Astrocyte (in vitro differentiated cells and primary cell): ENCODE data around the gene ITGA2B. TPM values are rescaled to one million over a fixed set of nuclear protein-coding genes. Genes with fewer than 3 reads are reported as not detected.

ENCODE experiments used
- DNase-seq: peaks from one replicate; pipeline ENCODE4 v3.0.0-alpha.2; 2010; ENCODE audit warnings: low read depth
- FAIRE-seq: peaks from 2 replicates; lab custom pipeline; 2011; peaks lifted over from hg19 to GRCh38; lab: Jason Lieb, UNC
- H2AFZ ChIP-seq: 2 replicates; pipeline ENCODE4 v1.6.0; 2012; ENCODE audit warnings: low read depth, low read length, inconsistent platforms
- H3K27ac ChIP-seq: 2 replicates; pipeline ENCODE4 v1.5.1; 2011; ENCODE audit warnings: low read depth, low read length, inconsistent platforms
- H3K27me3 ChIP-seq: 2 replicates; pipeline ENCODE4 v1.6.0; 2011; ENCODE audit warnings: low read length, inconsistent platforms; ENCODE audit not compliant: insufficient read depth
- H3K36me3 ChIP-seq: 2 replicates; pipeline ENCODE4 v1.5.1; 2011; ENCODE audit warnings: low read length, inconsistent platforms; ENCODE audit not compliant: insufficient read depth
- H3K4me1 ChIP-seq: 2 replicates; pipeline ENCODE4 v1.5.1; 2011; ENCODE audit warnings: low read length, inconsistent platforms; ENCODE audit not compliant: insufficient read depth
- H3K4me2 ChIP-seq: 2 replicates; pipeline ENCODE4 v1.6.0; 2012; ENCODE audit warnings: low read length, inconsistent platforms
- H3K4me3 ChIP-seq: 2 replicates; pipeline ENCODE4 v1.5.1; 2011; ENCODE audit warnings: low read depth, mild to moderate bottlenecking, low read length, inconsistent platforms; ENCODE audit not compliant: insufficient read depth
- H3K79me2 ChIP-seq: 2 replicates; pipeline ENCODE4 v1.6.0; 2012; ENCODE audit warnings: mild to moderate bottlenecking, low read length, inconsistent platforms; ENCODE audit not compliant: insufficient read depth
- H3K9ac ChIP-seq: 2 replicates; pipeline ENCODE4 v1.6.0; 2012; ENCODE audit warnings: mild to moderate bottlenecking, low read length, inconsistent platforms
- H3K9me3 ChIP-seq: 2 replicates; pipeline ENCODE4 v1.5.1; 2012; ENCODE audit warnings: low read depth, mild to moderate bottlenecking, low read length, inconsistent platforms; ENCODE audit not compliant: insufficient read depth
- H4K20me1 ChIP-seq: 2 replicates; pipeline ENCODE4 v1.6.0; 2012; ENCODE audit warnings: low read length, inconsistent platforms; ENCODE audit not compliant: insufficient read depth
- H3K27ac Mint-ChIP-seq: one replicate; pipeline ENCODE4 v1.8.0; 2021; ENCODE audit warnings: mild to moderate bottlenecking, mixed read lengths; ENCODE audit not compliant: unreplicated experiment
- H3K27me3 Mint-ChIP-seq: one replicate; pipeline ENCODE4 v1.8.0; 2021; ENCODE audit warnings: low read depth, mixed read lengths; ENCODE audit not compliant: unreplicated experiment
- H3K36me3 Mint-ChIP-seq: one replicate; pipeline ENCODE4 v1.8.0; 2021; ENCODE audit warnings: low read depth, mixed read lengths; ENCODE audit not compliant: unreplicated experiment
- H3K4me1 Mint-ChIP-seq: one replicate; pipeline ENCODE4 v1.8.0; 2021; ENCODE audit warnings: low read depth, mixed read lengths; ENCODE audit not compliant: unreplicated experiment
- H3K4me3 Mint-ChIP-seq: one replicate; pipeline ENCODE4 v1.8.0; 2021; ENCODE audit warnings: mild to moderate bottlenecking, moderate library complexity, mixed read lengths; ENCODE audit not compliant: unreplicated experiment
- H3K9me3 Mint-ChIP-seq: one replicate; pipeline ENCODE4 v1.8.0; 2021; ENCODE audit warnings: mild to moderate bottlenecking, mixed read lengths; ENCODE audit not compliant: unreplicated experiment
- CTCF ChIP-seq: IDR thresholded peaks from 2 replicates; pipeline ENCODE4 v1.5.1; 2011; ENCODE audit warnings: low read depth, mild to moderate bottlenecking, inconsistent platforms, low read length, moderate library complexity; ENCODE audit not compliant: insufficient read depth
- EZH2 ChIP-seq: IDR thresholded peaks from 2 replicates; pipeline ENCODE4 v1.6.1; 2012; ENCODE audit warnings: mild to moderate bottlenecking, low read length, inconsistent platforms; ENCODE audit not compliant: insufficient read depth
- total RNA-seq: library from RNA; stranded (reverse); gene quantifications from 2 replicates; pipeline ENCODE4 v1.2.1, GENCODE V29; 2021

ITGA2B gene
- total RNA-seq, 1 donor from 2014 or later = 0.68 TPM

GRCh38 chr17:44379887-44380286, 9.6 kb downstream of the ITGA2B start:
- Mint-ChIP-seq H3K9me3 (no peaks in the 10 kb centered on the region), H3K4me3 (no peak overlapping the region), H3K27me3 (peaks cover 32% of the 10 kb centered on the region), H3K27ac (no peak overlapping the region), H3K4me1 (no peaks in the 10 kb centered on the region), H3K36me3 (no peaks in the 10 kb centered on the region)
- no peaks in the 10 kb centered on the region for H4K20me1 ChIP-seq
- peaks cover 30% of the 10 kb centered on the region for H3K27me3 ChIP-seq
- no peak overlapping the region for H3K9ac ChIP-seq
- FAIRE-seq (no peak), DNase-seq (no peak)
- no peak for TF ChIP-seq EZH2
- TF ChIP-seq CTCF = no peak
- H3K4me2 ChIP-seq = no peak overlapping the region
- no peak overlapping the region for H3K27ac ChIP-seq
- no peak overlapping the region for H3K4me3 ChIP-seq
- no peak overlapping the region for H2AFZ ChIP-seq
- H3K9me3 ChIP-seq = no peaks in the 10 kb centered on the region
- H3K79me2 ChIP-seq = no peaks in the 10 kb centered on the region
- no peaks in the 10 kb centered on the region for H3K36me3 ChIP-seq
- H3K4me1 ChIP-seq = no peaks in the 10 kb centered on the region

- peaks cover 16% of the 10 kb centered on the region for H3K27me3 ChIP-seq
- Mint-ChIP-seq H3K4me3 (no peak overlapping the region), H3K27me3 (peaks cover 25% of the 10 kb centered on the region), H3K36me3 (no peaks in the 10 kb centered on the region), H3K27ac (no peak overlapping the region), H3K4me1 (no peaks in the 10 kb centered on the region), H3K9me3 (no peaks in the 10 kb centered on the region)
- no peak overlapping the region for H3K4me2 ChIP-seq
- H4K20me1 ChIP-seq = no peaks in the 10 kb centered on the region
- no peaks in the 10 kb centered on the region for H3K79me2 ChIP-seq
- H2AFZ ChIP-seq = no peak overlapping the region
- no peak for DNase-seq
- no peaks in the 10 kb centered on the region for H3K36me3 ChIP-seq
- FAIRE-seq = no peak
- TF ChIP-seq CTCF = no peak
- no peak for TF ChIP-seq EZH2
- H3K27ac ChIP-seq = no peak overlapping the region
- no peaks in the 10 kb centered on the region for H3K9me3 ChIP-seq
- H3K4me3 ChIP-seq = no peak overlapping the region
- H3K9ac ChIP-seq = no peak overlapping the region
- H3K4me1 ChIP-seq = no peaks in the 10 kb centered on the region
Observed at GRCh38 chr17:44378171-44378705, 11.2 kb downstream of the ITGA2B start.

- no peak for FAIRE-seq
- H3K4me1 ChIP-seq = no peaks in the 10 kb centered on the region
- H3K4me3 Mint-ChIP-seq = no peak overlapping the region
Observed at GRCh38 chr17:44376779-44377178, 12.7 kb downstream of the ITGA2B start.

More at GRCh38 chr17:44376779-44377178, 12.7 kb downstream of the ITGA2B start:
- Histone ChIP-seq H4K20me1 (no peaks in the 10 kb centered on the region), H3K27me3 (peaks cover 7% of the 10 kb centered on the region), H3K79me2 (no peaks in the 10 kb centered on the region), H3K27ac (no peak overlapping the region), H3K9me3 (no peaks in the 10 kb centered on the region), H3K36me3 (no peaks in the 10 kb centered on the region), H3K4me3 (no peak overlapping the region), H2AFZ (no peak overlapping the region), H3K9ac (no peak overlapping the region), H3K4me2 (no peak overlapping the region)
- TF ChIP-seq EZH2 (no peak), CTCF (no peak)
- peaks cover 17% of the 10 kb centered on the region for H3K27me3 Mint-ChIP-seq
- no peaks in the 10 kb centered on the region for H3K9me3 Mint-ChIP-seq
- H3K27ac Mint-ChIP-seq = no peak overlapping the region
- no peak for DNase-seq
- H3K36me3 Mint-ChIP-seq = no peaks in the 10 kb centered on the region
- no peaks in the 10 kb centered on the region for H3K4me1 Mint-ChIP-seq
